Glomerular visceral epithelial cell (primary cell): ENCODE data around the gene MORC1.
"Not testable (repeated sequence)": the region's sequence is repeated elsewhere in the genome, so short reads cannot be mapped to it uniquely, and the experiment has no call there.

Source experiments
- DNase-seq: peaks from one replicate; pipeline ENCODE4 v3.0.0-alpha.2; 2016; ENCODE audit errors: extremely low spot score

Gene MORC1

GRCh38 chr3:109098079-109098644 lies 19.8 kb downstream of the MORC1 start:
- peak; percentile 16 for DNase-seq

- DNase-seq: no peak
Observed at GRCh38 chr3:109095166-109095565, 22.8 kb downstream of the MORC1 start.

- no peak for DNase-seq
Observed at GRCh38 chr3:109093561-109093960, 24.4 kb downstream of the MORC1 start.

GRCh38 chr3:109091846-109092245 lies 26.1 kb downstream of the MORC1 start:
- DNase-seq: no peak

- no peak for DNase-seq
Observed at GRCh38 chr3:109089265-109089664, 28.7 kb downstream of the MORC1 start.

- peak; percentile 70 for DNase-seq
Observed at GRCh38 chr3:109081746-109082510, 36.0 kb downstream of the MORC1 start.

- DNase-seq: not testable (repeated sequence)
Observed at GRCh38 chr3:109080090-109080489, 37.8 kb downstream of the MORC1 start.

- no peak for DNase-seq
Observed at GRCh38 chr3:109073116-109073515, 44.8 kb downstream of the MORC1 start.

GRCh38 chr3:109072194-109072593 lies 45.7 kb downstream of the MORC1 start:
- DNase-seq: no peak

GRCh38 chr3:109071350-109072142 lies 46.4 kb downstream of the MORC1 start:
- no peak for DNase-seq

GRCh38 chr3:109070211-109070610 lies 47.7 kb downstream of the MORC1 start:
- DNase-seq: no peak

GRCh38 chr3:109066864-109067263 lies 51.1 kb downstream of the MORC1 start:
- DNase-seq: no peak

- no peak for DNase-seq
Observed at GRCh38 chr3:109059264-109059663, 58.7 kb downstream of the MORC1 start.

GRCh38 chr3:109057616-109058015 lies 60.3 kb downstream of the MORC1 start:
- DNase-seq: no peak

- no peak for DNase-seq
Observed at GRCh38 chr3:109057056-109057455, 60.9 kb downstream of the MORC1 start.

- peak; percentile 27 for DNase-seq
Observed at GRCh38 chr3:109050591-109051167, 67.3 kb downstream of the MORC1 start.

GRCh38 chr3:109047366-109047765 lies 70.6 kb downstream of the MORC1 start:
- DNase-seq: no peak

- no peak for DNase-seq
Observed at GRCh38 chr3:109045271-109046040, 72.5 kb downstream of the MORC1 start.

- no peak for DNase-seq
Observed at GRCh38 chr3:109035082-109035481, 82.9 kb downstream of the MORC1 start.

- no peak for DNase-seq
Observed at GRCh38 chr3:109033000-109033660, 84.8 kb downstream of the MORC1 start.

- DNase-seq: no peak
Observed at GRCh38 chr3:109028753-109029152, 89.2 kb downstream of the MORC1 start.
